ENCODE results near the gene WDR33.

The WDR33 gene

GRCh38 chr2:127651971-127652550 is 158.9 kb downstream of the WDR33 start:
- no peak for DNase-seq

GRCh38 chr2:127651381-127651809 is 159.6 kb downstream of the WDR33 start:
- DNase-seq, result no peak
